ENCODE data around the gene LCN12. TPM values are rescaled to one million over a fixed set of nuclear protein-coding genes. Genes with fewer than 3 reads are reported as not detected.

Gene LCN12
- total RNA-seq, 1 experiment from 2014 or later = not detected

- Histone ChIP-seq H2AFZ (ENCODE audit: low read length) (no peak overlapping the region), H4K20me1 (ENCODE audit: insufficient read depth, low read depth, low read length) (no peaks in the 10 kb centered on the region), H3K4me2 (ENCODE audit: low read depth, low read length, poor library complexity, severe bottlenecking) (no peak overlapping the region), H3K9me3 (ENCODE audit: low read length) (no peaks in the 10 kb centered on the region), H3K9ac (ENCODE audit: low read length) (no peak overlapping the region), H3K27ac (ENCODE audit: low read length) (no peak overlapping the region), H3K27me3 (ENCODE audit: low read length) (no peaks in the 10 kb centered on the region), H3K9me2 (replicated peaks; ENCODE audit: insufficient read depth, low read length) (no peaks in the 10 kb centered on the region), H3K36me3 (ENCODE audit: insufficient read depth, low read length) (no peaks in the 10 kb centered on the region), H3K79me2 (ENCODE audit: low read length) (no peaks in the 10 kb centered on the region), H3K4me3 (ENCODE audit: low read length) (no peak overlapping the region), H3K4me1 (ENCODE audit: low read length) (peaks cover 3% of the 10 kb centered on the region; the same call in 1 of the 2 replicates)
- no peak for DNase-seq
Measured at GRCh38 chr9:136973618-136974617, 21.8 kb downstream of the LCN12 start.

GRCh38 chr9:136974817-136975535, 22.9 kb downstream of the LCN12 start:
- H3K27me3 ChIP-seq (ENCODE audit: low read length) = no peaks in the 10 kb centered on the region
- no peak overlapping the region for H2AFZ ChIP-seq (ENCODE audit: low read length)
- DNase-seq = no peak
- H3K4me3 ChIP-seq (ENCODE audit: low read length) = no peak overlapping the region
- H3K9me3 ChIP-seq (ENCODE audit: low read length) = no peaks in the 10 kb centered on the region
- H3K9ac ChIP-seq (ENCODE audit: low read length) = no peak overlapping the region
- H3K4me1 ChIP-seq (ENCODE audit: low read length) = peaks cover 3% of the 10 kb centered on the region; the same call in 1 of the 2 replicates
- no peak overlapping the region for H3K27ac ChIP-seq (ENCODE audit: low read length)
- H4K20me1 ChIP-seq (ENCODE audit: insufficient read depth, low read depth, low read length) = no peaks in the 10 kb centered on the region
- no peaks in the 10 kb centered on the region for H3K36me3 ChIP-seq (ENCODE audit: insufficient read depth, low read length)
- H3K79me2 ChIP-seq (ENCODE audit: low read length) = no peaks in the 10 kb centered on the region
- no peaks in the 10 kb centered on the region for H3K9me2 ChIP-seq (replicated peaks; ENCODE audit: insufficient read depth, low read length)
- H3K4me2 ChIP-seq (ENCODE audit: low read depth, low read length, poor library complexity, severe bottlenecking) = no peak overlapping the region

- Histone ChIP-seq H3K36me3 (ENCODE audit: insufficient read depth, low read length) (no peaks in the 10 kb centered on the region), H3K9ac (ENCODE audit: low read length) (no peak overlapping the region), H3K4me3 (ENCODE audit: low read length) (no peak overlapping the region), H3K4me2 (ENCODE audit: low read depth, low read length, poor library complexity, severe bottlenecking) (no peak overlapping the region), H3K27ac (ENCODE audit: low read length) (no peak overlapping the region), H3K9me2 (replicated peaks; ENCODE audit: insufficient read depth, low read length) (no peaks in the 10 kb centered on the region), H4K20me1 (ENCODE audit: insufficient read depth, low read depth, low read length) (no peaks in the 10 kb centered on the region), H3K9me3 (ENCODE audit: low read length) (no peaks in the 10 kb centered on the region), H3K79me2 (ENCODE audit: low read length) (no peaks in the 10 kb centered on the region), H2AFZ (ENCODE audit: low read length) (no peak overlapping the region), H3K27me3 (ENCODE audit: low read length) (no peaks in the 10 kb centered on the region), H3K4me1 (ENCODE audit: low read length) (peaks cover under 1% of the 10 kb centered on the region; the same call in 1 of the 2 replicates)
- DNase-seq = peak; percentile 78
Measured at GRCh38 chr9:136975644-136976043, 23.6 kb downstream of the LCN12 start.

GRCh38 chr9:136977223-136977622, 25.1 kb downstream of the LCN12 start, which contains the start of gene PTGDS:
TSS of gene PTGDS (plus strand) at chr9:136977504. CDS start at chr9:136977579, 75 bp downstream.
- H3K27ac ChIP-seq (ENCODE audit: low read length) = no peak within 1 kb of the TSS
- H3K36me3 ChIP-seq (ENCODE audit: insufficient read depth, low read length) = no peaks in the 10 kb centered on the region
- H3K9me2 ChIP-seq (replicated peaks; ENCODE audit: insufficient read depth, low read length) = no peaks in the 10 kb centered on the region
- H3K4me3 ChIP-seq (ENCODE audit: low read length) = no peak within 1 kb of the TSS
- no peaks in the 10 kb centered on the region for H3K27me3 ChIP-seq (ENCODE audit: low read length)
- H3K9me3 ChIP-seq (ENCODE audit: low read length) = no peaks in the 10 kb centered on the region
- no peak for DNase-seq
- no peaks in the 10 kb centered on the region for H3K4me1 ChIP-seq (ENCODE audit: low read length)
- no peak within 1 kb of the TSS for H2AFZ ChIP-seq (ENCODE audit: low read length)
- H3K9ac ChIP-seq (ENCODE audit: low read length) = no peak within 1 kb of the TSS
- H4K20me1 ChIP-seq (ENCODE audit: insufficient read depth, low read depth, low read length) = no peaks in the 10 kb centered on the region
- H3K4me2 ChIP-seq (ENCODE audit: low read depth, low read length, poor library complexity, severe bottlenecking) = no peak within 1 kb of the TSS
- no peaks in the 10 kb centered on the region for H3K79me2 ChIP-seq (ENCODE audit: low read length)

GRCh38 chr9:136977649-136978072, 25.6 kb downstream of the LCN12 start:
- no peaks in the 10 kb centered on the region for H3K36me3 ChIP-seq (ENCODE audit: insufficient read depth, low read length)
- H3K9me2 ChIP-seq (replicated peaks; ENCODE audit: insufficient read depth, low read length) = no peaks in the 10 kb centered on the region
- H3K9ac ChIP-seq (ENCODE audit: low read length) = no peak overlapping the region
- no peaks in the 10 kb centered on the region for H3K79me2 ChIP-seq (ENCODE audit: low read length)
- no peak overlapping the region for H3K4me3 ChIP-seq (ENCODE audit: low read length)
- H3K4me1 ChIP-seq (ENCODE audit: low read length) = no peaks in the 10 kb centered on the region
- no peak overlapping the region for H3K27ac ChIP-seq (ENCODE audit: low read length)
- no peak overlapping the region for H2AFZ ChIP-seq (ENCODE audit: low read length)
- no peaks in the 10 kb centered on the region for H4K20me1 ChIP-seq (ENCODE audit: insufficient read depth, low read depth, low read length)
- H3K9me3 ChIP-seq (ENCODE audit: low read length) = no peaks in the 10 kb centered on the region
- no peak overlapping the region for H3K4me2 ChIP-seq (ENCODE audit: low read depth, low read length, poor library complexity, severe bottlenecking)
- DNase-seq = no peak
- no peaks in the 10 kb centered on the region for H3K27me3 ChIP-seq (ENCODE audit: low read length)

GRCh38 chr9:136978073-136978864, 26.2 kb downstream of the LCN12 start:
- no peaks in the 10 kb centered on the region for H3K79me2 ChIP-seq (ENCODE audit: low read length)
- no peak overlapping the region for H3K9ac ChIP-seq (ENCODE audit: low read length)
- no peaks in the 10 kb centered on the region for H3K4me1 ChIP-seq (ENCODE audit: low read length)
- no peaks in the 10 kb centered on the region for H3K27me3 ChIP-seq (ENCODE audit: low read length)
- no peak overlapping the region for H3K27ac ChIP-seq (ENCODE audit: low read length)
- no peaks in the 10 kb centered on the region for H3K36me3 ChIP-seq (ENCODE audit: insufficient read depth, low read length)
- H3K4me2 ChIP-seq (ENCODE audit: low read depth, low read length, poor library complexity, severe bottlenecking) = no peak overlapping the region
- no peak overlapping the region for H2AFZ ChIP-seq (ENCODE audit: low read length)
- no peaks in the 10 kb centered on the region for H4K20me1 ChIP-seq (ENCODE audit: insufficient read depth, low read depth, low read length)
- no peak overlapping the region for H3K4me3 ChIP-seq (ENCODE audit: low read length)
- no peaks in the 10 kb centered on the region for H3K9me2 ChIP-seq (replicated peaks; ENCODE audit: insufficient read depth, low read length)
- no peaks in the 10 kb centered on the region for H3K9me3 ChIP-seq (ENCODE audit: low read length)
- DNase-seq = peak; percentile 70

- no peak overlapping the region for H3K4me3 ChIP-seq (ENCODE audit: low read length)
- no peak overlapping the region for H3K9ac ChIP-seq (ENCODE audit: low read length)
- H3K9me2 ChIP-seq (replicated peaks; ENCODE audit: insufficient read depth, low read length) = no peaks in the 10 kb centered on the region
- H2AFZ ChIP-seq (ENCODE audit: low read length) = no peak overlapping the region
- no peaks in the 10 kb centered on the region for H3K4me1 ChIP-seq (ENCODE audit: low read length)
- H3K79me2 ChIP-seq (ENCODE audit: low read length) = no peaks in the 10 kb centered on the region
- no peak for DNase-seq
- H3K36me3 ChIP-seq (ENCODE audit: insufficient read depth, low read length) = no peaks in the 10 kb centered on the region
- no peak overlapping the region for H3K4me2 ChIP-seq (ENCODE audit: low read depth, low read length, poor library complexity, severe bottlenecking)
- no peaks in the 10 kb centered on the region for H4K20me1 ChIP-seq (ENCODE audit: insufficient read depth, low read depth, low read length)
- H3K27me3 ChIP-seq (ENCODE audit: low read length) = no peaks in the 10 kb centered on the region
- H3K9me3 ChIP-seq (ENCODE audit: low read length) = no peaks in the 10 kb centered on the region
- H3K27ac ChIP-seq (ENCODE audit: low read length) = no peak overlapping the region
Measured at GRCh38 chr9:136978865-136979544, 26.9 kb downstream of the LCN12 start.

Measured in Karpas-422 (cell line).